SK-N-SH treated with all-trans-retinoic acid at 6 μM for 48 hours (cell line): ENCODE measurements around the gene MIDN.

ENCODE experiments used
- ARNTL ChIP-seq: fragments of 450-650 bp; formaldehyde crosslinking; IDR thresholded peaks from 2 replicates; pipeline ENCODE4 v1.5.0; 2020; ENCODE audit warnings: low read depth, mild to moderate bottlenecking, moderate library complexity, borderline replicate concordance
- BACH2 ChIP-seq: fragments of 250-450 bp; sonication (Bioruptor Pico); IDR thresholded peaks from 2 replicates; pipeline ENCODE4 v1.9.0; 2021; ENCODE audit warnings: mild to moderate bottlenecking, borderline replicate concordance
- ESRRG ChIP-seq: fragments of 250-450 bp; sonication (Bioruptor Pico); IDR thresholded peaks from 2 replicates; pipeline ENCODE4 v1.6.1; 2021; ENCODE audit warnings: mild to moderate bottlenecking
- GLIS3 ChIP-seq: fragments of 250-450 bp; sonication (Bioruptor Pico); IDR thresholded peaks from 2 replicates; pipeline ENCODE4 v1.5.0; 2020; ENCODE audit warnings: mild to moderate bottlenecking, moderate library complexity
- OSR1 ChIP-seq: fragments of 250-450 bp; sonication (Bioruptor Pico); IDR thresholded peaks from 2 replicates; pipeline ENCODE4 v1.8.0; 2022; ENCODE audit warnings: moderate library complexity, mild to moderate bottlenecking, inconsistent platforms
- PPARA ChIP-seq: fragments of 250-450 bp; sonication (Bioruptor Pico); IDR thresholded peaks from 2 replicates; pipeline ENCODE4 v1.5.0; 2020; ENCODE audit warnings: mild to moderate bottlenecking, borderline replicate concordance
- SNAI2 ChIP-seq: fragments of 250-450 bp; sonication (Bioruptor Pico); IDR thresholded peaks from 2 replicates; pipeline ENCODE4 v1.5.0; 2020; ENCODE audit warnings: mild to moderate bottlenecking, moderate library complexity
- ZFP3 ChIP-seq: fragments of 250-450 bp; sonication (Bioruptor Pico); IDR thresholded peaks from 2 replicates; pipeline ENCODE4 v1.5.0; 2020; ENCODE audit warnings: mild to moderate bottlenecking, moderate library complexity
- ZFP30 ChIP-seq: fragments of 450-650 bp; formaldehyde crosslinking; IDR thresholded peaks from 2 replicates; pipeline ENCODE4 v1.5.0; 2022; ENCODE audit warnings: mild to moderate bottlenecking, moderate library complexity
- TF ChIP-seq, protein P1 (sequence below): fragments of 250-450 bp; sonication (Bioruptor Pico); IDR thresholded peaks from 2 replicates; pipeline ENCODE4 v1.5.1; 2020; ENCODE audit warnings: low read depth, mild to moderate bottlenecking, moderate library complexity
- TF ChIP-seq, protein P2 (sequence below): fragments of 250-450 bp; sonication (Bioruptor Pico); IDR thresholded peaks from 2 replicates; pipeline ENCODE4 v1.8.0; 2020; ENCODE audit warnings: mild to moderate bottlenecking, moderate library complexity, borderline replicate concordance
- TF ChIP-seq, protein P3 (sequence below): fragments of 250-450 bp; sonication (Bioruptor Pico); IDR thresholded peaks from 2 replicates; pipeline ENCODE4 v1.5.1; 2021; ENCODE audit warnings: mild to moderate bottlenecking, moderate library complexity
- TF ChIP-seq, protein P4 (sequence below): fragments of 250-450 bp; sonication (Bioruptor Pico); IDR thresholded peaks from 2 replicates; pipeline ENCODE4 v1.8.0; 2021; ENCODE audit warnings: low read depth, mild to moderate bottlenecking, moderate library complexity, borderline replicate concordance

DNA sequence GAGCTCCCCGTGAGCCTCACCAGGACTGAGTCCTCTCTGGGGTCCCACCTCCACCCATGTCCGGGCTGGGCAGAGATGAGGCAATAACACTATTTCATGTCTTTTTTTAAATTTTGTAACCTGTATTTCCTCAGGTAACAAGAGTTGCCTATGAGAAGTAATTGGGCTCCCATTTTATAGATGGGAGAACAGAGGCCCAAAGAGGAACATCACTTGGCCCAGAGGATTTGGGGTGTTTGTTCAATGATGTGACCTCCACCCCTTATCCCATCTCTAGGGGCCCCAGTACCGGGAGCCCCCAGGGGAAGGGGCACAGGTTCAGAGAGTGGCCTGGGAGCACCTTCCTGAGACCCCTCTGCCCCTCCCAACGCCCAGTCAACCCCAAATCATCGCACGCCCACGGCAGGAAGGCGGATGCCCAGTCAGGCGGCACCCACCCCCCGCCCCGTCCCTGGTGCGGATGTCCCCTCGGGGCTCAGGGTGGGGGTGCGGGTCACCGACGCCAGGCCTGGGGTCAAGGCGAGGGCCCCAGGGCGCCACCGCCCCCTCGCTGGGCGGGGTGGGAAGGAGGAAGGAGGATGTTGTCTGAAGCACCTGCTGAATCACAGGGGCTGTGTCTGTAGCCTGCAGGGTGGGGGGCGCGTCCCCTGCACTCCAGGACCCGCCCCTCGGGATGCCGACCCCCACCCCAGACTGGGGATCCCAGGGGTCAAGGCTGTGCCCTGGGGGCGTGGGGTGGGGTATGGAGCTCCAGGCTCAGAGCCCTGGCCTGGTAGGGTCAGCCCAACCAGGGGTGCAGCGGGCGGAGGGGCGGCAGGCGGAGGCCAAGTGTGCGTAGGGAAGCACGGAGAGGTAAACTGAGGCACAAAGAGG, 11.7 kb downstream of the MIDN start:
- TF ChIP-seq ARNTL = no peak
- TF ChIP-seq, protein P1, sequence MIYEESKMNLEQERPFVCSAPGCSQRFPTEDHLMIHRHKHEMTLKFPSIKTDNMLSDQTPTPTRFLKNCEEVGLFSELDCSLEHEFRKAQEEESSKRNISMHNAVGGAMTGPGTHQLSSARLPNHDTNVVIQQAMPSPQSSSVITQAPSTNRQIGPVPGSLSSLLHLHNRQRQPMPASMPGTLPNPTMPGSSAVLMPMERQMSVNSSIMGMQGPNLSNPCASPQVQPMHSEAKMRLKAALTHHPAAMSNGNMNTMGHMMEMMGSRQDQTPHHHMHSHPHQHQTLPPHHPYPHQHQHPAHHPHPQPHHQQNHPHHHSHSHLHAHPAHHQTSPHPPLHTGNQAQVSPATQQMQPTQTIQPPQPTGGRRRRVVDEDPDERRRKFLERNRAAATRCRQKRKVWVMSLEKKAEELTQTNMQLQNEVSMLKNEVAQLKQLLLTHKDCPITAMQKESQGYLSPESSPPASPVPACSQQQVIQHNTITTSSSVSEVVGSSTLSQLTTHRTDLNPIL = 0 out of 2 replicates have a peak, but pooled peaks have one; percentile 15
- TF ChIP-seq, protein P2, sequence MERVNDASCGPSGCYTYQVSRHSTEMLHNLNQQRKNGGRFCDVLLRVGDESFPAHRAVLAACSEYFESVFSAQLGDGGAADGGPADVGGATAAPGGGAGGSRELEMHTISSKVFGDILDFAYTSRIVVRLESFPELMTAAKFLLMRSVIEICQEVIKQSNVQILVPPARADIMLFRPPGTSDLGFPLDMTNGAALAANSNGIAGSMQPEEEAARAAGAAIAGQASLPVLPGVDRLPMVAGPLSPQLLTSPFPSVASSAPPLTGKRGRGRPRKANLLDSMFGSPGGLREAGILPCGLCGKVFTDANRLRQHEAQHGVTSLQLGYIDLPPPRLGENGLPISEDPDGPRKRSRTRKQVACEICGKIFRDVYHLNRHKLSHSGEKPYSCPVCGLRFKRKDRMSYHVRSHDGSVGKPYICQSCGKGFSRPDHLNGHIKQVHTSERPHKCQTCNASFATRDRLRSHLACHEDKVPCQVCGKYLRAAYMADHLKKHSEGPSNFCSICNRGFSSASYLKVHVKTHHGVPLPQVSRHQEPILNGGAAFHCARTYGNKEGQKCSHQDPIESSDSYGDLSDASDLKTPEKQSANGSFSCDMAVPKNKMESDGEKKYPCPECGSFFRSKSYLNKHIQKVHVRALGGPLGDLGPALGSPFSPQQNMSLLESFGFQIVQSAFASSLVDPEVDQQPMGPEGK = no peak
- TF ChIP-seq SNAI2 = no peak
- no peak for TF ChIP-seq OSR1
- TF ChIP-seq PPARA (CRISPR knock-in tag) = no peak
- TF ChIP-seq ESRRG (CRISPR knock-in tag) = no peak
- TF ChIP-seq, protein P3, sequence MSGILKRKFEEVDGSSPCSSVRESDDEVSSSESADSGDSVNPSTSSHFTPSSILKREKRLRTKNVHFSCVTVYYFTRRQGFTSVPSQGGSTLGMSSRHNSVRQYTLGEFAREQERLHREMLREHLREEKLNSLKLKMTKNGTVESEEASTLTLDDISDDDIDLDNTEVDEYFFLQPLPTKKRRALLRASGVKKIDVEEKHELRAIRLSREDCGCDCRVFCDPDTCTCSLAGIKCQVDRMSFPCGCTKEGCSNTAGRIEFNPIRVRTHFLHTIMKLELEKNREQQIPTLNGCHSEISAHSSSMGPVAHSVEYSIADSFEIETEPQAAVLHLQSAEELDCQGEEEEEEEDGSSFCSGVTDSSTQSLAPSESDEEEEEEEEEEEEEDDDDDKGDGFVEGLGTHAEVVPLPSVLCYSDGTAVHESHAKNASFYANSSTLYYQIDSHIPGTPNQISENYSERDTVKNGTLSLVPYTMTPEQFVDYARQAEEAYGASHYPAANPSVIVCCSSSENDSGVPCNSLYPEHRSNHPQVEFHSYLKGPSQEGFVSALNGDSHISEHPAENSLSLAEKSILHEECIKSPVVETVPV (CRISPR knock-in tag) = peak; percentile 30; the same call in 1 of the 2 replicates
- TF ChIP-seq BACH2 (CRISPR knock-in tag) = no peak
- no peak for TF ChIP-seq ZFP30 (CRISPR knock-in tag)
- no peak for TF ChIP-seq GLIS3
- TF ChIP-seq, protein P4, sequence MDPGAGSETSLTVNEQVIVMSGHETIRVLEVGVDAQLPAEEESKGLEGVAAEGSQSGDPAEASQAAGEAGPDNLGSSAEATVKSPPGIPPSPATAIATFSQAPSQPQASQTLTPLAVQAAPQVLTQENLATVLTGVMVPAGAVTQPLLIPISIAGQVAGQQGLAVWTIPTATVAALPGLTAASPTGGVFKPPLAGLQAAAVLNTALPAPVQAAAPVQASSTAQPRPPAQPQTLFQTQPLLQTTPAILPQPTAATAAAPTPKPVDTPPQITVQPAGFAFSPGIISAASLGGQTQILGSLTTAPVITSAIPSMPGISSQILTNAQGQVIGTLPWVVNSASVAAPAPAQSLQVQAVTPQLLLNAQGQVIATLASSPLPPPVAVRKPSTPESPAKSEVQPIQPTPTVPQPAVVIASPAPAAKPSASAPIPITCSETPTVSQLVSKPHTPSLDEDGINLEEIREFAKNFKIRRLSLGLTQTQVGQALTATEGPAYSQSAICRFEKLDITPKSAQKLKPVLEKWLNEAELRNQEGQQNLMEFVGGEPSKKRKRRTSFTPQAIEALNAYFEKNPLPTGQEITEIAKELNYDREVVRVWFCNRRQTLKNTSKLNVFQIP (CRISPR knock-in tag) = no peak
- TF ChIP-seq ZFP3 (CRISPR knock-in tag) = no peak
